HEK293 (cell line): ENCODE measurements around the gene OGFOD1.

Experiments used
- CTCF ChIA-PET: fragments of 350-600 bp; formaldehyde crosslinking; extraction: SDS; loops from one replicate; lab custom pipeline; 2021; ENCODE audit warnings: antibody characterized with exemption; lab: Yijun Ruan, JAX
- POLR2A ChIA-PET: fragments of 300-600 bp; formaldehyde crosslinking; extraction: SDS; loops from one replicate; lab custom pipeline; 2020; ENCODE audit warnings: antibody characterized with exemption, inconsistent platforms; lab: Yijun Ruan, JAX
- H3K27ac ChIP-seq: fragments of 200-500 bp; sonication (Bioruptor generic); 2 replicates; pipeline ENCODE4 v1.5.1; 2014; ENCODE audit warnings: low read depth, low read length, control low read depth, inconsistent platforms; ENCODE audit errors: extremely low read depth
- H3K36me3 ChIP-seq, 2 experiments: fragments of 200-500 bp in 1 of 2; sonication (Bioruptor generic) in 1 of 2; 1 replicate in 1 of 2; 2 replicates in 1 of 2; pipeline ENCODE4 v1.5.1; 2014 to 2017; ENCODE audit warnings: inconsistent platforms in 2 of 2, low read length in 2 of 2; ENCODE audit not compliant: control insufficient read depth in 2 of 2, insufficient read depth in 1 of 2
- H3K4me1 ChIP-seq: fragments of 200-500 bp; sonication (Bioruptor generic); 2 replicates; pipeline ENCODE4 v1.5.1; 2014; ENCODE audit warnings: mild to moderate bottlenecking, low read length, inconsistent platforms; ENCODE audit not compliant: control insufficient read depth, insufficient read depth
- H3K4me3 ChIP-seq: 2 replicates; pipeline ENCODE4 v1.5.1; 2011; ENCODE audit warnings: low read depth, mild to moderate bottlenecking, control low read depth, low read length, moderate library complexity
- H3K9me3 ChIP-seq: fragments of 200-500 bp; sonication (Bioruptor generic); 2 replicates; pipeline ENCODE4 v1.5.1; 2014; ENCODE audit warnings: low read depth, low read length, inconsistent platforms; ENCODE audit not compliant: control insufficient read depth, insufficient read depth
- BCL11A ChIP-seq: fragments of 450-650 bp; formaldehyde crosslinking; IDR thresholded peaks from 2 replicates; pipeline ENCODE4 v1.5.1; 2016; ENCODE audit warnings: low read depth, missing biosample characterization, missing genetic modification characterization
- GLI4 ChIP-seq: fragments of 450-650 bp; formaldehyde crosslinking; IDR thresholded peaks from 2 replicates; pipeline ENCODE4 v1.5.1; 2016; ENCODE audit warnings: missing biosample characterization, missing genetic modification characterization
- KLF7 ChIP-seq: fragments of 450-650 bp; formaldehyde crosslinking; IDR thresholded peaks from 2 replicates; pipeline ENCODE4 v1.5.1; 2016; ENCODE audit warnings: missing biosample characterization, missing genetic modification characterization, borderline replicate concordance
- PATZ1 ChIP-seq: fragments of 450-650 bp; formaldehyde crosslinking; IDR thresholded peaks from 2 replicates; pipeline ENCODE4 v1.5.1; 2016; ENCODE audit warnings: missing biosample characterization, missing genetic modification characterization
- ZBTB44 ChIP-seq: fragments of 450-650 bp; IDR thresholded peaks from 2 replicates; pipeline ENCODE4 v1.5.1; 2018; ENCODE audit warnings: missing biosample characterization, mild to moderate bottlenecking, missing genetic modification characterization
- ZFP3 ChIP-seq: fragments of 450-650 bp; formaldehyde crosslinking; IDR thresholded peaks from 2 replicates; pipeline ENCODE4 v1.5.1; 2016; ENCODE audit warnings: low read depth, missing biosample characterization, missing genetic modification characterization
- ZNF133 ChIP-seq: fragments of 450-650 bp; formaldehyde crosslinking; IDR thresholded peaks from 2 replicates; pipeline ENCODE4 v1.5.1; 2016; ENCODE audit warnings: missing biosample characterization, missing genetic modification characterization
- ZNF138 ChIP-seq: fragments of 450-650 bp; formaldehyde crosslinking; IDR thresholded peaks from 2 replicates; pipeline ENCODE4 v1.5.1; 2016; ENCODE audit warnings: missing biosample characterization, missing genetic modification characterization, borderline replicate concordance
- ZNF140 ChIP-seq: fragments of 450-650 bp; formaldehyde crosslinking; IDR thresholded peaks from 2 replicates; pipeline ENCODE4 v1.5.1; 2016; ENCODE audit warnings: missing biosample characterization, missing genetic modification characterization
- ZNF174 ChIP-seq: fragments of 450-650 bp; formaldehyde crosslinking; IDR thresholded peaks from 2 replicates; pipeline ENCODE4 v1.5.0; 2017; ENCODE audit warnings: missing biosample characterization, mild to moderate bottlenecking, missing genetic modification characterization
- ZNF175 ChIP-seq: fragments of 450-650 bp; formaldehyde crosslinking; IDR thresholded peaks from 2 replicates; pipeline ENCODE4 v1.5.1; 2016; ENCODE audit warnings: missing biosample characterization, missing genetic modification characterization
- ZNF239 ChIP-seq: fragments of 450-650 bp; formaldehyde crosslinking; IDR thresholded peaks from 2 replicates; pipeline ENCODE4 v1.5.1; 2016; ENCODE audit warnings: missing biosample characterization, missing genetic modification characterization
- ZNF398 ChIP-seq: fragments of 450-650 bp; formaldehyde crosslinking; IDR thresholded peaks from 2 replicates; pipeline ENCODE4 v1.5.1; 2017; ENCODE audit warnings: missing biosample characterization, missing genetic modification characterization
- ZNF501 ChIP-seq: fragments of 450-650 bp; formaldehyde crosslinking; IDR thresholded peaks from 2 replicates; pipeline ENCODE4 v1.5.1; 2016; ENCODE audit warnings: missing biosample characterization, missing genetic modification characterization
- ZNF544 ChIP-seq: fragments of 450-650 bp; formaldehyde crosslinking; IDR thresholded peaks from 2 replicates; pipeline ENCODE4 v1.5.0; 2017; ENCODE audit warnings: missing biosample characterization, missing genetic modification characterization
- ZNF558 ChIP-seq: fragments of 450-650 bp; formaldehyde crosslinking; IDR thresholded peaks from 2 replicates; pipeline ENCODE4 v1.5.1; 2016; ENCODE audit warnings: missing biosample characterization, missing genetic modification characterization
- ZNF660 ChIP-seq: fragments of 450-650 bp; IDR thresholded peaks from 2 replicates; pipeline ENCODE4 v1.5.1; 2018; ENCODE audit warnings: missing biosample characterization, mild to moderate bottlenecking, missing genetic modification characterization
- TF ChIP-seq, protein P1 (sequence below): fragments of 450-650 bp; formaldehyde crosslinking; IDR thresholded peaks from 2 replicates; pipeline ENCODE4 v1.5.1; 2016; ENCODE audit warnings: missing biosample characterization, missing genetic modification characterization
- TF ChIP-seq, protein P2 (sequence below): fragments of 450-650 bp; formaldehyde crosslinking; IDR thresholded peaks from 2 replicates; pipeline ENCODE4; 2016; ENCODE audit warnings: missing biosample characterization, missing genetic modification characterization
- TF ChIP-seq, protein P3 (sequence below): fragments of 450-650 bp; formaldehyde crosslinking; IDR thresholded peaks from 2 replicates; pipeline ENCODE4 v1.5.1; 2016; ENCODE audit warnings: missing biosample characterization, missing genetic modification characterization

The OGFOD1 gene

DNA sequence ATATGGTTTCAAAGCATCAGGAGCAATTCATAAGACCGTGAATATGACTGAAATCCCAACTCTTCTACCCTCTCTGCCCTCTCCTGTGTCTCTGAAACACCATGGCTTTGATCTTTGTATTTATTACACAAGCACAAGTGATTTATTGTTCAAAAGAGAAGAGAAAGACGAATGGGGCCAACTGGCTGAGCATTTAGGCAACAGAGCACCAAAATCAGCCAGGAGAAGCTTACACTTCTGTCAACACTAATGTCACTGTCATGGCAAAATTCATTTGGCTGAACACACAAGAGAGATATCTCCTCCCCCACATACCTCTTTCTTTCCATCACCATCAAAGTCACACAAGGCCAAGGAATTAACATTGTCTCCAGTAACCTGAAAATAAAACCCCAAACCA is 59.2 kb downstream of the OGFOD1 start (continued):
- TF ChIP-seq ZBTB44 = no peak
- no peak for TF ChIP-seq ZNF138 (tag by site-specific recombination)
- TF ChIP-seq, protein P1, sequence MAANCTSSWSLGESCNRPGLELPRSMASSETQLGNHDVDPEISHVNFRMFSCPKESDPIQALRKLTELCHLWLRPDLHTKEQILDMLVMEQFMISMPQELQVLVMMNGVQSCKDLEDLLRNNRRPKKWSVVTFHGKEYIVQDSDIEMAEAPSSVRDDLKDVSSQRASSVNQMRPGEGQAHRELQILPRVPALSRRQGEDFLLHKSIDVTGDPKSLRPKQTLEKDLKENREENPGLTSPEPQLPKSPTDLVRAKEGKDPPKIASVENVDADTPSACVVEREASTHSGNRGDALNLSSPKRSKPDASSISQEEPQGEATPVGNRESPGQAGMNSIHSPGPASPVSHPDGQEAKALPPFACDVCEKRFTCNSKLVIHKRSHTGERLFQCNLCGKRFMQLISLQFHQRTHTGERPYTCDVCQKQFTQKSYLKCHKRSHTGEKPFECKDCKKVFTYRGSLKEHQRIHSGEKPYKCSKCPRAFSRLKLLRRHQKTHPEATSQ = no peak

GRCh38 chr16:56512025-56512424 is 60.7 kb downstream of the OGFOD1 start:
- Histone ChIP-seq H3K4me3 (no peak overlapping the region), H3K9me3 (no peaks in the 10 kb centered on the region), H3K36me3 (peaks cover 16 to 40% of the 10 kb centered on the region in 2 experiments; a peak in 2 of 3 replicates)
- TF ChIP-seq ZNF133 (tag by site-specific recombination) (no peak), ZNF140 (no peak), ZNF660 (no peak)
- TF ChIP-seq, all 188 proteins: peak for 0
- POLR2A ChIA-PET = no interaction called here
- Histone ChIP-seq H3K27ac (no peak overlapping the region), H3K4me1 (no peaks in the 10 kb centered on the region)
- CTCF ChIA-PET = interaction anchor here (3.3 kb wide), 1 partner anchor 190 kb away, joined by 17 read pairs; no protein-coding TSS in a partner anchor

DNA sequence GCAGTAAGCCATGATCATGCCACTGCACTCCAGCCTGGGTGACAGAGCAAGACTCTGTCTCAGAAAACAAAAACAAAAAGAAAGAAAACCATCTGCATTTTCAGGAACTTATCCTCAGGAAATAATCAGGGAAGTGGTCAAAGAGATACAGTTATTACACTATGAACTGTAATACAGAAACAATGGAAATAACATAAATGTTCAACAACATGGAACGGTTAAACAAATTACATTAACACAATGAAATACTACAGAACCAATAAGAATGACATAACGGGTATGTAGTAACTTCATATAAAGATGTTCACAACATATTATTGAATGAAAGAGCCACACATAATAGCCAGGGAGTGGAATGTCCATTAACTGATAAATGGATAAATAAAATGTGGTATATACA is 61.7 kb downstream of the OGFOD1 start:
- H3K36me3 ChIP-seq = peaks cover 16 to 37% of the 10 kb centered on the region in 2 experiments; a peak in 2 of 3 replicates
- no peak overlapping the region for H3K27ac ChIP-seq
- ChIA-PET CTCF (interaction anchor here (0.5 to 3.3 kb wide), 11 partner anchors 10 to 1162 kb away, joined by 3 to 17 read pairs (median 3); no protein-coding TSS in a partner anchor), POLR2A (no interaction called here)
- no peak overlapping the region for H3K4me3 ChIP-seq
- no peaks in the 10 kb centered on the region for H3K9me3 ChIP-seq
- no peaks in the 10 kb centered on the region for H3K4me1 ChIP-seq
- TF ChIP-seq ZNF544 (tag by site-specific recombination) (no peak), ZNF175 (tag by site-specific recombination) (no peak), KLF7 (tag by site-specific recombination) (no peak), ZNF398 (tag by site-specific recombination) (no peak), ZNF239 (tag by site-specific recombination) (no peak), ZNF558 (no peak), ZNF660 (no peak), ZNF501 (no peak), PATZ1 (tag by site-specific recombination) (no peak), ZNF174 (no peak), BCL11A (tag by site-specific recombination) (no peak), GLI4 (tag by site-specific recombination) (no peak), ZFP3 (tag by site-specific recombination) (no peak)
- TF ChIP-seq, protein P2, sequence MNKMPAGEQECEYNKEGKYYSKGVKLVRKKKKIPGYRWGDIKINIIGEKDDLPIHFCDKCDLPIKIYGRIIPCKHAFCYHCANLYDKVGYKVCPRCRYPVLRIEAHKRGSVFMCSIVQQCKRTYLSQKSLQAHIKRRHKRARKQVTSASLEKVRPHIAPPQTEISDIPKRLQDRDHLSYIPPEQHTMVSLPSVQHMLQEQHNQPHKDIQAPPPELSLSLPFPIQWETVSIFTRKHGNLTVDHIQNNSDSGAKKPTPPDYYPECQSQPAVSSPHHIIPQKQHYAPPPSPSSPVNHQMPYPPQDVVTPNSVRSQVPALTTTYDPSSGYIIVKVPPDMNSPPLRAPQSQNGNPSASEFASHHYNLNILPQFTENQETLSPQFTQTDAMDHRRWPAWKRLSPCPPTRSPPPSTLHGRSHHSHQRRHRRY (tag by site-specific recombination) = no peak
- TF ChIP-seq, protein P3, sequence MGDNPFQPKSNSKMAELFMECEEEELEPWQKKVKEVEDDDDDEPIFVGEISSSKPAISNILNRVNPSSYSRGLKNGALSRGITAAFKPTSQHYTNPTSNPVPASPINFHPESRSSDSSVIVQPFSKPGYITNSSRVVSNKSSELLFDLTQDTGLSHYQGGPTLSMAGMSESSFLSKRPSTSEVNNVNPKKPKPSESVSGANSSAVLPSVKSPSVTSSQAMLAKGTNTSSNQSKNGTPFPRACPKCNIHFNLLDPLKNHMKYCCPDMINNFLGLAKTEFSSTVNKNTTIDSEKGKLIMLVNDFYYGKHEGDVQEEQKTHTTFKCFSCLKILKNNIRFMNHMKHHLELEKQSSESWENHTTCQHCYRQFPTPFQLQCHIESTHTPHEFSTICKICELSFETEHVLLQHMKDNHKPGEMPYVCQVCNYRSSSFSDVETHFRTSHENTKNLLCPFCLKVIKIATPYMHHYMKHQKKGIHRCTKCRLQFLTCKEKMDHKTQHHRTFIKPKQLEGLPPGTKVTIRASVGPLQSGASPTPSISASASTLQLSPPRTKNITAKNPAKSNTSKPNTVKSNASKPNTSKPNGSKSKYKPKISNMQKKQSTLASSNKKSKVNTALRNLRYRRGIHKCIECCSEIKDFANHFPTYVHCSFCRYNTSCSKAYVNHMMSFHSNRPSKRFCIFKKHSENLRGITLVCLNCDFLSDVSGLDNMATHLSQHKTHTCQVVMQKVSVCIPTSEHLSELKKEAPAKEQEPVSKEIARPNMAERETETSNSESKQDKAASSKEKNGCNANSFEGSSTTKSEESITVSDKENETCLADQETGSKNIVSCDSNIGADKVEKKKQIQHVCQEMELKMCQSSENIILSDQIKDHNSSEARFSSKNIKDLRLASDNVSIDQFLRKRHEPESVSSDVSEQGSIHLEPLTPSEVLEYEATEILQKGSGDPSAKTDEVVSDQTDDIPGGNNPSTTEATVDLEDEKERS (tag by site-specific recombination) = no peak
- TF ChIP-seq, all 188 proteins: peak for 0
